Tongue (tissue), 2 donors: Measurements from ENCODE around the gene ZNF653. TPM values are rescaled to one million over a fixed set of nuclear protein-coding genes. Genes with fewer than 3 reads are reported as not detected.
"Not testable (repeated sequence)": the region's sequence is repeated elsewhere in the genome, so short reads cannot be mapped to it uniquely, and the experiment has no call there.

Source experiments
- DNase-seq: peaks from one replicate; pipeline ENCODE4 v3.0.0-alpha.2; 2015
- total RNA-seq: library from RNA; depleted of rRNA; stranded (reverse); fragments of >200 nt; gene quantifications from one replicate; pipeline ENCODE4 v1.2.3, GENCODE V29; 2014

ZNF653 gene
- total RNA-seq, 1 donor from 2014 or later: 4.2 TPM

DNA sequence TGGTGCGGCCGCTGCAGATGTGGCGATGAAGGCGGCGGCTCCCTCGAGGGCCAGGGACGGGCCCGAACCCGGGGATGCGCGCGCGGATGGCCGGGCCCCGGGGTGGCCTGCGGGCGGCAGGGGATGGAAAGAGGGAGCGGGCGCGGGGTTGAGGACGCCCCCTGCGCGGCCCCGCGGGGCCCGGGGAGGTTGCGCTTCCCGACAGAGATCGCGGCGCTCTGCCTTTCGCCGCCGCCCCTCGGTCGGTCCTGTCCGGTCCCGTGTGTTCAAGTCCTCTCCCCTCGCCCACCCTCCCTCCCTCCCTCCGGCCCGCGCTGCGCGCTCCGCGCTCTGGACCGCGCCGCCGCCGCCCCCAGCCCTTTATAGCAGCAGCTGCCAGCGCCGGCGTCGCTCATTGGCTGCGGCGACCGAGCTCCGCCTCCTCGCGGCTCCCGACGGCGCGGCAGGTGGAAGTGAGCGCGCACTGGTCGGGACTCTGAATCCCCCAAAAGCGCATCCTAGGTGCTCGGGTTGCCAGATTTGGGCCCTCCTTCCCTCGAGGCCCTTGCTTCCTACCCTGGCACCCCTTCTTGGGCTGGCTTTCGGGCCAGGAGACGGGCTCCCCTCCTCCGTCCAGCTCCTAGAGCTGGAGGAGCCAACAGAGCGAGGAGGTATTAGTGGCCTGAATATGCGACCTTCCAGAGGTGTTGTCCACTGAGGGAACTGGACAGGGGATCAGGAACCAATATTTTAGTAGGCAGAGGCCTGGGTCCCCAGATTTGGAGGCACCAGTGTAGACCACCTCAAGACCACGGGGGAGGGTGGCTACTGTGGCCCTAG lies 24.7 kb downstream of the ZNF653 start, which contains the start of gene ELAVL3:
Gene ELAVL3, minus strand, starts transcription at position 332 of the 819 bp plus-strand sequence. CDS start 438 bp downstream, outside the sequence.
- DNase-seq: no peak

DNA sequence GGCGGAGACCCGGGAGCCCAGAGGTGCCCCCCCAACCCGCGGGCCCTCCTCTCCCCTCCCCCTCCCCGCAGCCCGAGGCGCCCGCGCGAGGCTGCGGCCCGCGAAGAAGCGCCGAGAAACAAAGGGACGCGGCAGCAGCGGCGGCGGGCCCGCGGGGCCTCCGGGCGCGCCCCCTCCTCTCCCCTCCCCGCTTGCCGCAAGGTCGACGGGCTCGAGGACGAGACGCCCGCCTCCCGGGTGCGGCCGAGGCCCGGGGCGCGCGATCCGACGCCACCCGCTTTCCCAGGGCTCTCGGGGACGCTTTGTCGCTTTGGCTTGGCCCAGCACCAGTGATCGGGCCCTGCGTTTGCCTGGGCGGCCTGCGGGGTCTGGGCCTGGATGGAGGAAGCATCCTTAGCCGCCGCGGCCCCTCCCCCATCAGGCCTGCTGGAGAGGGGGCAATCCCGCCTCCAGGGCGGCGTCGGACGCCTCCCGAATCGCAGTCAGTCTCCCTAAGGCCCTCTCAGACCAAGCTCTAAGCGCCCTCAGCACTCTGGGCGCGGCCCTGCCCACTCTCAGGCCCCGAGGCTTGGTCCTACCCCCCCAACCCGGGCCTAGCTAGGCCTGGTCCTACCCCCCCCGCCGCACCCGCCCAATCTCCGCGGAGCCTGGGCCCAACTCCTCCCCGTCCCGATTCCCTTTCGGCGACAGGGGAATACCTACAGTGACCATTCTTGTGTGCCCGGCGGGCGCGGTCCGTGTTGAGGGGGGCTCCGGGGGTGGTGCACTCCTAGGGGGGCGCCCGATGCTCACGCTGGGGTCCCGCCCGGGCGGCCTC lies 25.5 kb downstream of the ZNF653 start:
- no peak for DNase-seq

DNA sequence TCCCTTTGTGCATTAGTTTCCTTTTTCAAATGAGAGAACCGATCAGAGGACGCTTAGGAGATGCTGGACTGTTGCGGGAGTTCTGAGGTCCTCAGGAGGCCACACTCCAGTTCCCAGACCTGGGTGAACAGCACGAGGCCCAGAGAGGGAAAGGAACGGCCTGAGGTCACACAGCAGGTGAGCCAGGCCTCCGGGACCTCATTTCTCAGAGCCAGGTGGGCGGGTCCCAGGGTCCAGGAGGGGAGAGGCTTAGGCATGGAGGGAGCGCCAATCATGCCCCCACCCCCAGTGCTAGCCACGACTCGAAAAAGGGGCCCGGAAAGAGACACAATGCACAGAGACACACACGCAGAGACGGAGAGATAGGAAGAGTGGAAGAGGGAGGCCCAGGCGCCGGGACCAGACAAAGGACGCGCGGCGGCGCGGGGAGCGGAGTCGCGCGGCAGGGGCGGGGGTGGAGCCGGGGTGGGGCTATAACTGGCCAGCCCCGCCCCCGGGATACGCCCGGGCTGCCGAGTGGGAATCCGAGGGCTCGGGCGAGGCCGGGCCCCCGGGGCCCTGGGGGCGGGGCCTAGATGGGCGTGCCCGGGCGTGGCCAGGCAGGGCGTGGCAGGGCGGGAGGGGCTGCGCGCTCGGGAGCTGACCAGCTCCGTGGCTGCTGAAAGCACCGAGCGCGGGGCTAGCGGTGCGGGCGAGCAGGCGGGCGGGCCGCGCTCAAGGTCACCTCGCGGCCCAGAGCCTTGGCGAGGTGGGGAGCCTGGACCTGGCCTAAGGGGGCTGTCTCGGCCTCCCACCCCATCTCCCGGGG lies 26.3 kb downstream of the ZNF653 start:
- DNase-seq: peak; percentile 31

DNA sequence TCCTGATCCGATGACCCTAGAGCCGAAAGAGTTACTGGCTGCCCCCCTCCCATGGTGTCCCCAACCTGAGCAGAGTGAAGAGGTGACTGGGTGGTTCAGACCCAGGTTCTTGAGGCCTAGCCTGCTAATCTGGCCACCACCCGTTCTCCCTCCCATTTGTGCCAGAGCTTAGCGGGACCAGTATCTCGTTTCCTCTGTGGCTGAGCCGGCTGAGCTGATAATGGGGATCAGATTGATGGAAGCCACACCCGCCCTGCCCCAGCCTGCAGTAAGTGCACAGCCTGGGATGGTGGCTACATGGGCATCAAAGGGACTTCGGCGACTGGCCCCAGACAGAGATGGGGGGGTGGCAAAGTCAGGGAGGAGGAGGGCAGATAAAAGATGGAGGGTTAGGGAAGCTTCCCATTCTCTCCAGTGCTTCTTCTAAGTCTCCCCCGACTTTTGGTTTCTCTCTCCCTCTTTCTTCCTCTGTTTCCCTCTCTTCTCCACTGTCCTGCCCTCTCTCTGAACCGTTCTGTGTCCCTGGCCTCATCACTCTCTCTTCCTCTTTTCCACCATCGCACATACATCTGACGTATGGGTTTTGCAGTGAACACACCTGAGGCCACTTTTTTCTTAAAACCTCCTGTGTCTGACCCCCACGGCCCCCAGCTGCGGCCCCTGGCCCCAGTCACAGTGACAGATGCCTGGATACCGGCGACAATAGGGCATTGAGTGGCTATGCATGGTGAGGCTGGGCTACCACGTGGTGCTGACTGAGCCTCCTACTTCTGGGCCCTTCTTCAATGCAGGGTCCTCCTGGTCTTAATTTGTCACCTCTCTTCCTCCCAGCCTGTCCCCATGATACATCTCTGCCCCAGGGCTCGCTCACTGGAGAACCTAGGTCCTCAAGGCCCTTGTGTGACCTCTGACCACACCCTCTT lies 27.2 kb downstream of the ZNF653 start:
- DNase-seq: no peak

DNA sequence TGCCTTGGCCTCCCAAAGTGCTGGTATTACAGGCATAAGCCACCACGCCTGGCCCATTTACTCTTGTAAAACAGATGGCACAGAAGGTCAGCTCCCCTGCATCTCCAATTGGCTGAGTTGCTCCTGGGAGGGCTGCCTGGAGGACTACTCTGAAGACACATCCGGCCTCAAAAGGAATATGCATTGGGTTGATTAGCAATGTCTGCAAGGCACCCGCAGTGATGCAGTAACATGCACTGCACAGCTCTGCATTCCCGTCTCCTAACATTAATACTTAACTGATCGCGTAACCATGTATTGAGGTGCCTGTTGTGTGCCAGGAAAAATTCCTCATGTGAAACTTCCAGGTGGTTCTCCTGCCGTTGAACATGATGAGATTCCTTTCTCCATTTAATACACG lies 29.8 kb downstream of the ZNF653 start:
- DNase-seq: no peak

DNA sequence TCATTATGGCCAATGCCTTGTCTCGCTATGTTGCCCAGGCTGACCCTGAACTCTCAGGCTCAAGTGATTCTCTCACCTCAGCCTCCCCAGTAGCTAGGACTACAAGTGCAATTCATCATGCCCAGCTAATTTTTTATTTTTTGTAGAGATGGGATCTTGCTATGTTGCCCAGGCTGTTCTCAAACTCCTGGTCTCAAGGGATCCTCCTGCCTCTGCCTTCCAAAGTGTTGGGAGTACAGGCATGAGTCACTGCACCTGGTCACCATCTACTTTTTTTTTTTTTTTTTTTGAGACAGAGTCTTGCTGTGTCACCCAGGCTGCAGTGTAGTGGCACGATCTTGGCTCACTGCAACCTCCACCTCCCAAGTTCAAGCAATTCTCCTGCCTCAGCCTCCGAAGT lies 30.3 kb downstream of the ZNF653 start:
- DNase-seq: not testable (repeated sequence)

DNA sequence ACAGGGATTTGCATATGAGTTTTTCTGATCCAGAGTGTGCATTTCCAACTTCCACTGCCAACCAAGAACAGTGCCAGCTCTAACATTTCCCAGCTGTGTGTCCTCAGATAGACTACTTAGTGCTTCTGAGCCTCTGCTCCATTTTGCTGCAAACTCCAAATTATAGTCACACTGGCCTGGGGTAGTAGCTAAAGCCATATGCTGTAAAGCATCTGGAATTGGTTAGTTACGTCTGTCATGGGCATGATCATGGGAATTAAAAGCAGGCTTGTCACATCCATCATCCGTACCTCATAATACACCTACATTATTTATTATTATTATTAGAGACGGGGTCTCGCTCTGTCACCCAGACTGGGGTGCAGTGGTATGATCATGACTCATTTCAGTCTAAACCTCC lies 31.9 kb downstream of the ZNF653 start:
- no peak for DNase-seq

DNA sequence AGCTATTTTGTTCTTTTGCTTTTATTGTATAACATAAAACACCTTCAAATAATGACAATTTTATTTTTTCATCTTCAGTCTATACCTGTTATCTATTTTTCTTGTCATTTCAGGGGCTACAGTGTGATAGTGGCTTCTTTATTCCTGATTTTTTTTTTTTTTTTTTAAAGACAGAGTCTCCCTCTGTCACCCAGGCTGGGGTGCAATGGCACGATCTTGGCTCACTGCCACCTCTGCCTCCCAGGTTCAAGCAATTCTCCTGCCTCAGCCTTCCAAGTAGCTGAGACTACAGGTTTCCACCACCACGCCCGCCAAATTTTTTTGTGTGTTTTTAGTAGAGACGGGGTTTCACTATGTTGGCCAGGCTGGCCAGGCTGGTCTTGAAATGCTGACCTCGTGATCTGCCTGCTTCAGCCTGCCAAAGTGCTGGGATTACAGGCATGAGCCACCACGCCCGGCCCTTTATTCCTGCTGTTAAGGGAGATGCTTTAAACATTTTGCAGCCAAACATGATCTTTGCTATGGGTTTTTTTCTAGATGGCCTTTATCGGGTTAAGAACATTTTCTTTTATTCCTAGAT lies 37.3 kb downstream of the ZNF653 start:
- DNase-seq: not testable (repeated sequence)

DNA sequence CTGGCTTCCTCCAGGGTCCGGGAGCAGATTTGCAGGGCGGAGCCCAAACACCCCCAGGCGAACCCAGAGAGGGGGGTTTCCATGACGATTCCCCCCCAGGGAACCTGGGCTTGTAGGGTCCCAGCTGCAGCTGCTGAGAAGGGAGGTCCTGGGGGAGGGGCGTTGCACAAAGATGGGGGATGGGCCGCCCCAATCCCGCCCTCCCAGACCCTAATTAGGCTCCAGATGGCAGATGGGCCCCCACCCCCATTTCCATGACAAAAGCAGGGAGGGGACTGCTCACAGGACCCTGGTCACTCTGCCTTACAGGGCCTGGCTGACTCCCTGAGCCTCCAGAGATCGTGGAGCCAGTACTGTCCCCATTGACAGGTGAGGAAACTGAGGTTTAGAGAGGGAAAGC lies 40.0 kb downstream of the ZNF653 start:
- DNase-seq: no peak

DNA sequence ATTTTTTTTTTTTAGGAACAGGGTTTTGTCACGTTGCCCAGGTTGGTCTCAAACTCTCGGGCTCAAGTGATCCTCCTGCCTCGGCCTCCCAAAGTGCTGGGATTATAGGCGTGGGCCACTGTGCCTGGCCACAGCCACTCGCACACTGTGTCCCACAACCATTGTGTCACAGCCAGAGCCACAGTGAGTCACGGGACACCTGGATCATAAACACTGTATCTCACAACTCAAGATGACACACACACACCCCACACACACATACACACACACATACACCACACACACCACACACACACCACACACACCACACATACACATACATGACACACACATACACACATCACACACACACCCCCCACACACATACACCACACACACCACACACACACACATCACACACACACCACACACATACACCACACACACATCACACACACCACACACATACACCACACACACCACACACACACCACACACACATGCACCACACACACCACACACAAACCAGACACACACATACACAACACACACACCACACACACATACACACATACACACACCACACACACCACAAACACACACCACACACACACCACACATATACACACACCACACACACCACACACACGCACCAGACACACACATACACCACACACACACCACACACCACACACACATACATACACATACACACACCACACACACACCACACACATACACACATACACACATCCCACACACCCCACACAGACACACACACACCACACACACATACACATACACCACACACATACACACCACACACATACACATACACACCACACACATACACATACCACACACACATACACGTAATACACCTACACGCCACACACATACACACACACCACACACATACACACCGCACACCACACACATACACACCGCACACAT lies 41.0 kb downstream of the ZNF653 start:
- DNase-seq: no peak

DNA sequence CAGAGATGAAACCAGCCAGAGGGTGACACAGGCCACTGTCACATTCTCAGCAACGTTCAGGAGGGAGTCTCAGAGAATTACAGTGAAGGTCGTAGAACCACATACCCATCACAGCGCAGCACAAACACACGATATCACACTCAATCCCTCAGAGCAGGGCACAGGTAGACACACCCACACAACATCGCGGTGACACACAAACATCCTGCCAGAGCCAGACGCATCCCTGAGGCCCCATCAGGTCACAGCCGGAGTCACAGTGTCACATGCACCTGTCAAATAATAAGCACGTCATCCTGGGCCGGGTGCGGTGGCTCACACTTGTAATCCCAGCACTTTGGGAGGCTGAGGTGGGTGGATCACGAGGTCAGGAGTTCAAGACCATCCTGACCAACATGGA lies 42.2 kb downstream of the ZNF653 start:
- DNase-seq: no peak

DNA sequence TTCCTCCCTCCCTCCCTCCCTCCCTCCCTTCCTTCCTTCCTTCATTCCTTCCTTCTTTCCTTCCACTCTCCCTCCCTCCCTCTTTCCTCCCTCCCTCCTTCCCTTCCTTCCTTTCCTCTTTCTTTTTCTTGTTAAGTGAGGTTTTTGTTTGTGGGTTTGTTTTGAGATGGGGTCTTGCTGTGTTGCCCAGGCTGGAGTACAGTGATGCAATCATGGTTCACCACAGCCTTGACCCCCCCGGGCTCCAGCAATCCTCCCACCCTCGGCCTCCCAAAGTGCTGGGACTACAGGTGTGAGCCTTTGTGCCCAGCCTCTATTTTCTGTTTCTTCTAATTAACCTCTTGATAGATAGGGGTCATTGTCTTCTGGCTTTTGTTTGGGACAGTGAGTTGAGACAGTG lies 44.2 kb downstream of the ZNF653 start:
- no peak for DNase-seq

DNA sequence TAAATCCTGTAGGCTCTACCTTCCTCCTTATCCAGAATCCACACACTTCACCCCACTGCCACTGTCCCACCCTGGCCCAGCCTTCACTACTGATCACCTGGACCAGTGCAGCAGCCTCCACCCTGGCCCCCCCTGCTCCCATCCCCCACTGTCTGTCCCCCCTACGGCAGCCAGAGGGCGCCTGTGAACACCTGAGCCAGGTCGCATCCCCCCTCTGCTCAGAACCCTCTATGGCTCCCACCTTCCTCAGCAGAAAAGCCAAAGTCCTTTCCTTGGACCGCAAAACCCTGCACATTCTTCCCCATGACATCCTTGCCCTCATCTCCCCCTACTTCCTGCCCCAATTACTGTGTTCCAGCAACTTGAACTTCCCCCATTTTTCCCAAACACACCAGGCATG lies 45.4 kb downstream of the ZNF653 start:
- no peak for DNase-seq

DNA sequence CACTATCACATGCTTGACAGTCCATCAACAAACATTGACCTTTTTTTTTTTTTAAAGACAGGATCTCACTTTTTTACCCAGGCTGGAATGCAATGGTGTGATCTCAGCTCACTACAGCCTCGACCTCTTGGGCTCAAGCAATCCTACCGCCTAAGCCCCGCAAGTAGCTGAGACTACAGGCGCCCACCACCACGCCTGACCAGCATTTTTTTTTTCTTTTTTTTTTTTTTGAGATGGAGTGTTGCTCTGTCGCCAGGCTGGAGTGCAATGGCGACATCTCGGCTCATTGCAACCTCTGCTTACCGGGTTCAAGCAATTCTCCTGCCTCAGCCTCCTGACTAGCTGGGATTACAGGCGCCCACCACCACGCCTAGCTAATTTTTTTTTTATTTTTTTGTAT lies 46.7 kb downstream of the ZNF653 start:
- DNase-seq: not testable (repeated sequence)

DNA sequence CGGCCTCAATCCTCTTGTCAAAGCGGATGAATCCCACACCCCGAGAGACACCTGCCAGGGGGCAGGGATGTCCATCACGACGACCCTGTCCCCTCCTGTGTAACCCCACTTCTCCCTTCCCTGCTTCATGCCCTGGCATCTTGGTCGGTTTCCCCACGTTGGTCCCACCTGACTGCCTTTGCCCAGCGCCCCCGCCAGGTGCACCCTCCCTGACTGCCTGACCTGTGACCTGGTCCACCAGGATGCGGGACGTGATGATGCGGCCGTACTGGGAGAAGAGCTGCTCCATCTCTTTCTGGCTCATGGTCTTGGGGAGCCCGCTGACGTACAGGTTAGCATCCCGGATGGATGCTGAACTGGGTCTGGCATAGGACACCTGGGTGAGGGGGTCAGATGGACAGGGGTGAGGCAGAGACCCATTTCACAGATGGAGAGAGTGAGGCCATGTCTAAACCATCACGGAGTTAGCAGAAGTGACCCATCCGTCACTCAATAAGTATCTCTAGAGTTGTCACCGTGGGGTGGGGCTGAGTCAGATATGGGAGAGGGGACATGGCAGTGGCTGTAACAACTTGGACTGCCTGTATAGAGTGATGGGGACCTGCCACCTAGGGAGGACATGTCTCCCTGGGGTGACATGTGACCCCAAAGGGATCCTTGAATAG lies 47.3 kb downstream of the ZNF653 start:
- no peak for DNase-seq

DNA sequence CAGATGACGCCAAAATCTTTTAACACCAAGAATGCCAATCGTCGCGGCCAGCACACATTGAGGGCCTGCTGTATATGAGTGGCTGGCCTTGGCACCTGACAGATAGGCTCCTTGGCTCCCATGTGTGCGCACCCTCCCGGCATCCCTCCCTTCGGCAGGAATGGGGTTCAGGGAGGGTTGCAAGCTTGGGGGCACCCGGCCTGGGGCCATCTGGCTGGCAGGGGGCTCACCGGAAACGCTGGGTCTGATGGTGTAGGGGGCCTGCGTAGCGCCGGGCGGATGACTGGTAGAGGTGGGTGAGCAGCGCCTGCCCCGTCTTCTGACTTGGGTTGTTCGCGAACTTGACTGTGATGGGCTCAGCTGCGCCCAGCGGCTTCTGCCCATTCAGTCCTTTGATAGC lies 47.8 kb downstream of the ZNF653 start:
- no peak for DNase-seq

DNA sequence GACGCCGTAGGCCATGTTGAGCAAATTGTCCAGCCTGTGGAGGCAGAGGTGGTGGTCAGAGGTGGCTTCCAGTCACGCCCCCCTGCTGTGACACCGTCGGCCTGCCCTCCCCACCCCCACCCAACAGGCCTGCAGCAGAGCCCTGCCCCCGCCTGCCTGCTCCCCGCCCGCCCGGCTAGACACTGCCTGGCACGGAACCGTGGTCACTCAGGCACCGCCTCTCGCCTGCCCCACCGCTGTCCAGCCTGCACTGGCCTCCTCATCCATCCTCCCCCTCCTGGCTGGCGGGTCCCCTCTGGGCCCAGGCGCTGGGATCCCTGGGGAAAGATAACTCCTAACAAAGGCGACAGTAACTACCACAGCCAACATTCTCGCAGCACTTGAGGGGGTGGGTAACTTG lies 48.5 kb downstream of the ZNF653 start:
- no peak for DNase-seq

DNA sequence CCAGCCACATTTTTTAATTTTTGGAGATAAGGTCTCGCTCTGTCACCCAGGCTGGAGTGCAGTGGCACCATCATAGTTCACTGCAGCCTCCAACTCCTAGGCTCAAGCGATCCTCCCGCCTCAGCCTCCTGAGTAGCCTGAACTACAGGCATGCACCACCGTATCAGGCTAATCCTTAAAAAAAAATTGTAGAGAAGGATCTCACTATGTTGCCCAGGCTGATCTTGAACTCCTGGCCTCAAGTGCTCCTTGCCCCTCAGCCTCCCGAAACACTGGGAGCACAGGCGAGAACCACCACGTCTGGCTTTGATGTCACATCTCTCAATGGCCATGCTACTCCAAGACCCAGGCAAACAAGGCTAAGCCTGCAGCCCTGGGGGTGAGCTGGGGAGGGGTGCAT lies 49.0 kb downstream of the ZNF653 start:
- no peak for DNase-seq

DNA sequence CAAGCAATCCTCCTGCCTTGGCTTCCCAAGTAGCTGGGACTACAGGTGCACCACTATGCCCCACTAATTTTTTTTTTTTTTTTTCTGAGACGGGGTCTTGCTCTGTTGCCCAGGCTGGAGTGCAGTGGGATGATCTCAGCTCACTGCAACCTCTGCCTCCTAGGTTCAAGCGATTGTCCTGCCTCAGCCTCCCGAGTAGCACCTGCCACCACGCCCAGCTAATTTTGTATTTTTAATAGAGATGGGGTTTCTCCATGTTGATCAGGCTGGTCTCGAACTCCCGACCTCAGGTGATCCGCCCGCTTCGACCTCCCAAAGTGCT lies 50.4 kb downstream of the ZNF653 start:
- not testable (repeated sequence) for DNase-seq
